ENCODE data around the gene SLC4A5. TPM values are rescaled to one million over a fixed set of nuclear protein-coding genes. Genes with fewer than 3 reads are reported as not detected.
A peak's percentile ranks its signal among the peaks of the same experiment; 100 is the strongest.

The SLC4A5 gene
- total RNA-seq, 4 donors from 2014 or later = 0.24 to 3.8 (median 0.59) TPM

DNA sequence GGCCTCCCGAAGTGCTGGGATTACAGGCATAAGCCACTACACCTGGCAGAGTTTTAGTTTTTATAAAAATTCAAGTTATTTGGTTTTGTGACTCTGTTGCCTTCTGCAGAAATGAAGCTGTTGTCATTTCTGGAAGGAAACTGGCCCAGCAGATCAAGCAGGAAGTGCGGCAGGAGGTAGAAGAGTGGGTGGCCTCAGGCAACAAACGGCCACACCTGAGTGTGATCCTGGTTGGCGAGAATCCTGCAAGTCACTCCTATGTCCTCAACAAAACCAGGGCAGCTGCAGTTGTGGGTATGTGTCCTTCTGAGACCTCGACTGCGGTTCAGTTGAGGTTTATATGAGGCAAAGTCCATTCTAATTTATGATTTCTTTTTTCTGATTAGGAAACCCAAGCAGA, 137.6 kb downstream of the SLC4A5 start:
- peak overlapping the region; percentile 65 to 89 (median 82) for H3K27ac ChIP-seq
- in situ Hi-C loops (cut with MboI; ENCODE audit: low sequenced_read_pairs in 4 of 4) (no loop called here), intact Hi-C loops (cut with DNase I; ENCODE audit: low total_unique reads) (no loop called here)
- no peak overlapping the region for H3K4me3 ChIP-seq
- ATAC-seq (peak in 1 of 2 donors; percentile 27), DNase-seq (no peak)
- no peaks in the 10 kb centered on the region for H3K9me3 ChIP-seq
- no peaks in the 10 kb centered on the region for H3K27me3 ChIP-seq
- peaks cover 43 to 45% of the 10 kb centered on the region in 2 donors for H3K4me1 ChIP-seq
- TF ChIP-seq CTCF (IDR thresholded peaks at IDR 0.05 in 4 of 5, conservative IDR thresholded peaks at IDR 0.05 in 1 of 5) = no peak
- no peak for TF ChIP-seq POLR2A (IDR thresholded peaks at IDR 0.05)
- H3K36me3 ChIP-seq = peaks cover 0 to 31% of the 10 kb centered on the region in 2 donors

GRCh38 chr2:74205113-74205512, 138.1 kb downstream of the SLC4A5 start:
- Histone ChIP-seq H3K9me3 (no peaks in the 10 kb centered on the region), H3K4me1 (peaks cover 46 to 50% of the 10 kb centered on the region in 2 donors), H3K4me3 (no peak overlapping the region), H3K27ac (peak overlapping the region; percentile 65 to 89 (median 82)), H3K27me3 (no peaks in the 10 kb centered on the region), H3K36me3 (peaks cover 0 to 26% of the 10 kb centered on the region in 2 donors)
- DNase-seq (no peak), ATAC-seq (no peak)
- intact Hi-C loops (cut with DNase I; ENCODE audit: low total_unique reads) = no loop called here
- in situ Hi-C loops (cut with MboI; ENCODE audit: low sequenced_read_pairs in 4 of 4) = no loop called here
- TF ChIP-seq CTCF (IDR thresholded peaks at IDR 0.05 in 4 of 5, conservative IDR thresholded peaks at IDR 0.05 in 1 of 5) (no peak), POLR2A (IDR thresholded peaks at IDR 0.05) (no peak)

- in situ Hi-C loops (cut with MboI; ENCODE audit: low sequenced_read_pairs in 4 of 4) = no loop called here
- Histone ChIP-seq H3K4me3 (no peak overlapping the region), H3K27ac (peak overlapping the region; percentile 65 to 89 (median 82)), H3K27me3 (no peaks in the 10 kb centered on the region), H3K36me3 (peaks cover 0 to 19% of the 10 kb centered on the region in 2 donors), H3K4me1 (peaks cover 50 to 56% of the 10 kb centered on the region in 2 donors), H3K9me3 (no peaks in the 10 kb centered on the region)
- ATAC-seq (no peak), DNase-seq (no peak)
- TF ChIP-seq CTCF (IDR thresholded peaks at IDR 0.05 in 4 of 5, conservative IDR thresholded peaks at IDR 0.05 in 1 of 5) (no peak), POLR2A (IDR thresholded peaks at IDR 0.05) (no peak)
- intact Hi-C loops (cut with DNase I; ENCODE audit: low total_unique reads) = no loop called here
Observed at GRCh38 chr2:74204436-74204835, 138.8 kb downstream of the SLC4A5 start.

DNA sequence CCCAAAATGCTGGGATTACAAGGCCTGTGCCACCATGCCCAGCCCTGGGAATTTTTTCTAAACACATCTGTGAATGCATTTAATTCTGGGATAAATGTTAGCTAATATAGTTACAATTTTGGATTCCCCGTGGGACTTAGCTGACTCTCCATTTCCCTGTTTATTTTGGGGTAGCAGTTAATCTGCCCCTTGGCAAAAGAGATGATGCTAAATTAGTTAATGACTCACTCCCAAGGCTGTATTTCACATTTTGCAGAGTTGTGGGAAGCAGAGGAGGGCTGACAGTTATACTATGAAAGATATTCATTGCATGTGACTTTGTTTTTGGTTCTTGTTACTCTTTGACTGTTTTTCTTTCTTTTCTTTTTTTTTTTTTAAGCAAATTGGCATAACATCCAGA, 141.6 kb downstream of the SLC4A5 start:
- peak overlapping the region in 3 of 4 donors; percentile 12 to 78 (median 24) for H3K4me3 ChIP-seq

More for the DNA sequence above, 141.6 kb downstream of the SLC4A5 start:
- Histone ChIP-seq H3K4me1 (peaks cover 52 to 56% of the 10 kb centered on the region in 2 donors), H3K9me3 (no peaks in the 10 kb centered on the region), H3K27me3 (no peaks in the 10 kb centered on the region), H3K27ac (peak overlapping the region; percentile 77 to 93 (median 88)), H3K36me3 (no peaks in the 10 kb centered on the region)
- ATAC-seq = peak; percentile 83 to 88
- DNase-seq = peak in 1 of 2 donors; percentile 20
- in situ Hi-C loops (cut with MboI; ENCODE audit: low sequenced_read_pairs in 4 of 4) = no loop called here
- intact Hi-C loops (cut with DNase I; ENCODE audit: low total_unique reads) = no loop called here
- TF ChIP-seq CTCF (IDR thresholded peaks at IDR 0.05 in 4 of 5, conservative IDR thresholded peaks at IDR 0.05 in 1 of 5) (no peak), POLR2A (IDR thresholded peaks at IDR 0.05) (no peak)

Measured in gastrocnemius medialis (tissue), 4 donors.